Activated CD8-positive, alpha-beta T cell treated with anti-CD3 and anti-CD28 coated beads for 36 hours (primary cell): Measurements from ENCODE around the gene BRAF. TPM values are rescaled to one million over a fixed set of nuclear protein-coding genes. Genes with fewer than 3 reads are reported as not detected.

Experiments used
- ATAC-seq: fragments of 200-7000 bp; cut with Tn5 transposase; one replicate; pipeline ENCODE4 v1.10.0; 2021; ENCODE audit warnings: mild to moderate bottlenecking, moderate library complexity
- CTCF ChIA-PET: fragments of 350-600 bp; sonication (Branson Sonifier 250); formaldehyde crosslinking; loops from one replicate; lab custom pipeline; 2021; ENCODE audit warnings: antibody characterized with exemption; lab: Charles Lee
- POLR2A ChIA-PET: fragments of 350-600 bp; sonication (Branson Sonifier 250); formaldehyde crosslinking; loops from one replicate; lab custom pipeline; 2021; ENCODE audit warnings: antibody characterized with exemption; lab: Charles Lee
- DNase-seq: peaks from one replicate; pipeline ENCODE4 v3.0.0-alpha.2; 2020
- H3K27ac Mint-ChIP-seq: one replicate; pipeline ENCODE4 v1.8.0; 2021; ENCODE audit warnings: mild to moderate bottlenecking, mixed read lengths
- H3K27me3 Mint-ChIP-seq: one replicate; pipeline ENCODE4 v1.8.0; 2021; ENCODE audit warnings: mixed read lengths
- H3K36me3 Mint-ChIP-seq: one replicate; pipeline ENCODE4 v1.8.0; 2021; ENCODE audit warnings: low read depth, mixed read lengths
- H3K4me1 Mint-ChIP-seq: one replicate; pipeline ENCODE4 v1.8.0; 2021; ENCODE audit warnings: low read depth, mixed read lengths
- H3K4me3 Mint-ChIP-seq: one replicate; pipeline ENCODE4 v1.8.0; 2021; ENCODE audit warnings: mild to moderate bottlenecking, moderate library complexity, mixed read lengths
- H3K9me3 Mint-ChIP-seq: one replicate; pipeline ENCODE4 v1.8.0; 2021; ENCODE audit warnings: mixed read lengths
- CTCF ChIP-seq: fragments of 200-600 bp; IDR thresholded peaks from one replicate; pipeline ENCODE4 v1.8.0; 2022; ENCODE audit warnings: antibody characterized with exemption, mild to moderate bottlenecking
- intact Hi-C: fragments of 100-400 bp; cut with micrococcal nuclease; formaldehyde crosslinking; loops from one replicate; pipeline ENCODE4 v1.10.0; 2022
- total RNA-seq, 2 experiments: library from RNA; stranded (reverse); gene quantifications; one replicate each; pipeline ENCODE4 v1.2.3, GENCODE V29; 2021

BRAF gene
- total RNA-seq, 2 experiments from 2014 or later, result 30.0 to 30.6 TPM

GRCh38 chr7:140688341-140688740 lies 236.4 kb downstream of the BRAF start:
- TF ChIP-seq CTCF, result no peak
- H3K4me1 Mint-ChIP-seq, result peaks cover 5% of the 10 kb centered on the region
- DNase-seq (no peak), ATAC-seq (no peak)
- peaks cover 28% of the 10 kb centered on the region for H3K36me3 Mint-ChIP-seq
- H3K4me3 Mint-ChIP-seq, result no peak overlapping the region
- CTCF ChIA-PET, result no interaction called here
- H3K9me3 Mint-ChIP-seq, result no peaks in the 10 kb centered on the region
- POLR2A ChIA-PET, result no interaction called here
- intact Hi-C loops, result no loop called here
- H3K27me3 Mint-ChIP-seq, result no peaks in the 10 kb centered on the region
- no peak overlapping the region for H3K27ac Mint-ChIP-seq

GRCh38 chr7:140686921-140687320 lies 237.8 kb downstream of the BRAF start:
- intact Hi-C loops, result no loop called here
- no peaks in the 10 kb centered on the region for H3K4me1 Mint-ChIP-seq
- DNase-seq (no peak), ATAC-seq (no peak)
- ChIA-PET POLR2A (interaction anchor here (1.0 to 1.3 kb wide), 2 partner anchors 9 to 30 kb away, joined by 3 to 4 read pairs; partner anchors contain the start of gene NDUFB2), CTCF (interaction anchor here (1.0 to 1.2 kb wide), 2 partner anchors 15 to 34 kb away, joined by 3 read pairs; no protein-coding TSS in a partner anchor)
- no peak overlapping the region for H3K4me3 Mint-ChIP-seq
- H3K27ac Mint-ChIP-seq, result no peak overlapping the region
- TF ChIP-seq CTCF, result no peak
- peaks cover 28% of the 10 kb centered on the region for H3K36me3 Mint-ChIP-seq
- no peaks in the 10 kb centered on the region for H3K27me3 Mint-ChIP-seq
- H3K9me3 Mint-ChIP-seq, result no peaks in the 10 kb centered on the region

GRCh38 chr7:140685407-140686087 lies 239.2 kb downstream of the BRAF start:
- no peaks in the 10 kb centered on the region for H3K27me3 Mint-ChIP-seq
- H3K27ac Mint-ChIP-seq, result no peak overlapping the region
- no peak for TF ChIP-seq CTCF
- POLR2A ChIA-PET, result interaction anchor here (1.3 kb wide), 1 partner anchor 10 kb away, joined by 3 read pairs; no protein-coding TSS in a partner anchor
- CTCF ChIA-PET, result interaction anchor here (0.9 to 1.3 kb wide), 3 partner anchors 9 to 298 kb away, joined by 4 read pairs; no protein-coding TSS in a partner anchor
- no peaks in the 10 kb centered on the region for H3K9me3 Mint-ChIP-seq
- no peak overlapping the region for H3K4me3 Mint-ChIP-seq
- no peaks in the 10 kb centered on the region for H3K4me1 Mint-ChIP-seq
- DNase-seq (no peak), ATAC-seq (no peak)
- H3K36me3 Mint-ChIP-seq, result peaks cover 28% of the 10 kb centered on the region
- intact Hi-C loops, result no loop called here

GRCh38 chr7:140684066-140684950 lies 240.4 kb downstream of the BRAF start:
- Mint-ChIP-seq H3K27me3 (no peaks in the 10 kb centered on the region), H3K4me3 (no peak overlapping the region), H3K27ac (no peak overlapping the region), H3K9me3 (no peaks in the 10 kb centered on the region), H3K4me1 (no peaks in the 10 kb centered on the region), H3K36me3 (peaks cover 32% of the 10 kb centered on the region)
- DNase-seq (no peak), ATAC-seq (no peak)
- TF ChIP-seq CTCF, result no peak
- ChIA-PET POLR2A (interaction anchor here (1.2 kb wide), 1 partner anchor 10 kb away, joined by 3 read pairs; no protein-coding TSS in a partner anchor), CTCF (no interaction called here)
- intact Hi-C loops, result no loop called here
